AG09309 (cell line): ENCODE data around the gene NIN.

Experiments used
- DNase-seq: peaks from one replicate; pipeline ENCODE4 v3.0.0-alpha.2; 2010; ENCODE audit warnings: low read depth
- H3K4me3 ChIP-seq: 2 replicates; pipeline ENCODE4 v1.5.1; 2011; ENCODE audit warnings: mild to moderate bottlenecking, low read depth, low read length, moderate library complexity; ENCODE audit not compliant: control insufficient read depth
- CTCF ChIP-seq: IDR thresholded peaks from 2 replicates; pipeline ENCODE4 v1.5.1; 2011; ENCODE audit warnings: mild to moderate bottlenecking, low read depth, low read length, inconsistent platforms; ENCODE audit not compliant: insufficient read depth, control insufficient read depth; ENCODE audit errors: missing control alignments

Gene NIN

GRCh38 chr14:50835280-50835679, 4.3 kb upstream of the NIN start:
- DNase-seq, result no peak
- TF ChIP-seq CTCF, result no peak

GRCh38 chr14:50834802-50835276, 3.9 kb upstream of the NIN start:
- no peak overlapping the region for H3K4me3 ChIP-seq
- no peak for DNase-seq
- no peak for TF ChIP-seq CTCF

More at GRCh38 chr14:50835280-50835679, 4.3 kb upstream of the NIN start:
- no peak overlapping the region for H3K4me3 ChIP-seq

DNA sequence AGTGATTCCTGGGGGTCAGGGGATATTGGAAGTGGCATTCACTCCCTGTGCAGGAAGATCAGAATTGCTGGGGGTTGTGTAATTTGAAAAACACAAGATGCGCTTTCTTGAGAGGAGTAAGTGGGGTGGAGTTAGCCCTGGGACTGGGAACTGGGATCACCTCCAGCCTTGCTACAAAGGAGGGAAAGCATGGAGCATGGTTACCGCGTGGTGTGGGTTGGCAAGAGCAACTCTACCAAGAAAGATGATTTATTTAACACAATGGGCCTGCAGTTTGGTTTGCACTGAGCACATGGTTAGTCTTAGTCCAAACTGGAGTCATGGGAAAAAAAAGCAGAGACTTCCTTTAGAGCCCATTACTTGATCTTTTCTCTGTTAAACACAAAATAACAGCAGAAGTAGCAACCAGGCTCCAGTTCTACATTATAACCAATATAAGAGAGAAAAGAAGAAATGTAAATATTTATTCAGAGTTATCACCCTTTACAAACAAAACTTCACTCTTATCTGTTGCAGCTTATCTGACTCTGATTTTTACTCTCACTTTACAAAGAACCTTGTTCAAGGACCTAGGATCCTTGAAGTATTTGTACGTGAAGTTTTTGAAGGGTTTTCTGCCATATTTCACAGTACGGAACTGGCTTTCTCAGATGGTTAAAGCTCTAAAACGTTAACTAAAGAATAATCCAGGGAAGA, 2.1 kb upstream of the NIN start:
- TF ChIP-seq CTCF, result no peak
- H3K4me3 ChIP-seq, result no peak overlapping the region
- no peak for DNase-seq

- peak overlapping the region; percentile 89 for H3K4me3 ChIP-seq
- TF ChIP-seq CTCF, result no peak
- no peak for DNase-seq
Observed at GRCh38 chr14:50831726-50832168, 785 bp upstream of the NIN start.

- DNase-seq, result no peak
- TF ChIP-seq CTCF, result no peak
- H3K4me3 ChIP-seq, result peak overlapping the region; percentile 55
Observed at GRCh38 chr14:50830044-50830931, 674 bp downstream of the NIN start.

GRCh38 chr14:50829489-50830043, 1.4 kb downstream of the NIN start:
- H3K4me3 ChIP-seq, result peak overlapping the region; percentile 55
- no peak for DNase-seq
- TF ChIP-seq CTCF, result no peak
